Left lung (tissue), 10 donors: Measurements from ENCODE around the gene L3HYPDH. TPM values are rescaled to one million over a fixed set of nuclear protein-coding genes. Genes with fewer than 3 reads are reported as not detected.

Source experiments
- ATAC-seq: fragments of 200-7000 bp; cut with Tn5 transposase; one replicate; pipeline ENCODE4 v1.9.1; 2020; ENCODE audit warnings: moderate library complexity
- DNase-seq, 4 donors: peaks; one replicate each; pipeline ENCODE4 v3.0.0-alpha.2; 2013 to 2020
- H3K27ac ChIP-seq, 2 donors: fragments of 200-600 bp; sonication (generic) in 1 of 2; one replicate each; pipeline versions ENCODE4 v1.5.0 to v1.8.0; 2020 to 2021
- H3K27me3 ChIP-seq, 2 donors: fragments of 200-600 bp; sonication (generic) in 1 of 2; one replicate each; pipeline versions ENCODE4 v1.5.0 to v1.8.0; 2020 to 2021
- H3K36me3 ChIP-seq, 2 donors: fragments of 200-600 bp; sonication (generic) in 1 of 2; one replicate each; pipeline versions ENCODE4 v1.5.0 to v1.8.0; 2020 to 2021
- H3K4me1 ChIP-seq, 2 donors: fragments of 200-600 bp; one replicate each; pipeline ENCODE4 v1.8.0; 2021
- H3K4me3 ChIP-seq, 2 donors: fragments of 200-600 bp; sonication (generic) in 1 of 2; one replicate each; pipeline versions ENCODE4 v1.5.0 to v1.8.0; 2020 to 2021; ENCODE audit warnings: mild to moderate bottlenecking in 1 of 2
- H3K9me3 ChIP-seq, 2 donors: fragments of 200-600 bp; sonication (generic) in 1 of 2; one replicate each; pipeline versions ENCODE4 v1.5.0 to v1.8.0; 2020 to 2021
- CTCF ChIP-seq, 2 donors: fragments of 200-600 bp; sonication (generic) in 1 of 2; IDR thresholded peaks; one replicate each; pipeline versions ENCODE4 v1.5.0 to v1.8.0; 2021; ENCODE audit warnings: antibody characterized with exemption in 2 of 2
- intact Hi-C, 2 donors: fragments of 100-400 bp; cut with DNase I; formaldehyde crosslinking; loops; one replicate each; pipeline versions ENCODE4 v1.11.2 to v1.14.2; 2022
- polyA plus RNA-seq, 6 donors: library from polyadenylated mRNA; unstranded; fragments of 120-200 nt; gene quantifications; one replicate each; pipeline ENCODE4 v1.2.1, GENCODE V29; 2013; ENCODE audit not compliant: insufficient read length in 6 of 6
- total RNA-seq, 2 donors: library from RNA; stranded (reverse); fragmentation: NEBNext Ultra II Directional; extraction: Animal tissue kit (Norgen Biotek cat#: 25700); gene quantifications; one replicate each; pipeline ENCODE4 v1.2.1, GENCODE V29; 2021
- donor health status: DM: no; HTN: yes; CAD: no.
- donor health status: DM: no; HTN: no; CAD: no.

Gene L3HYPDH
- total and polyA plus RNA-seq, 8 donors, result 15.8 to 54.9 (median 45.9) TPM

- H3K27me3 ChIP-seq, result no peaks in the 10 kb centered on the region
- no peak for DNase-seq
- TF ChIP-seq CTCF (IDR thresholded peaks at IDR 0.05), result no peak
- H3K27ac ChIP-seq, result no peak overlapping the region
- ATAC-seq, result no peak
- H3K9me3 ChIP-seq, result no peaks in the 10 kb centered on the region
- H3K4me1 ChIP-seq, result no peaks in the 10 kb centered on the region
- H3K36me3 ChIP-seq, result no peaks in the 10 kb centered on the region
- no peak overlapping the region for H3K4me3 ChIP-seq
- intact Hi-C loops, result no loop called here
Measured at GRCh38 chr14:59520224-59520623, 36.0 kb upstream of the L3HYPDH start.

- H3K36me3 ChIP-seq, result no peaks in the 10 kb centered on the region
- H3K27me3 ChIP-seq, result no peaks in the 10 kb centered on the region
- H3K4me1 ChIP-seq, result no peaks in the 10 kb centered on the region
- H3K9me3 ChIP-seq, result no peaks in the 10 kb centered on the region
- ATAC-seq (no peak), DNase-seq (no peak)
- peak in 1 of 2 donors; percentile 26 for TF ChIP-seq CTCF (IDR thresholded peaks at IDR 0.05)
- no peak overlapping the region for H3K27ac ChIP-seq
- intact Hi-C loops, result no loop called here
- no peak overlapping the region for H3K4me3 ChIP-seq
Measured at GRCh38 chr14:59511916-59512575, 27.8 kb upstream of the L3HYPDH start.

GRCh38 chr14:59510966-59511365 is 26.8 kb upstream of the L3HYPDH start:
- H3K4me1 ChIP-seq, result no peaks in the 10 kb centered on the region
- DNase-seq (no peak), ATAC-seq (no peak)
- intact Hi-C loops, result no loop called here
- no peak overlapping the region for H3K27ac ChIP-seq
- H3K4me3 ChIP-seq, result no peak overlapping the region
- TF ChIP-seq CTCF (IDR thresholded peaks at IDR 0.05), result no peak
- H3K27me3 ChIP-seq, result no peaks in the 10 kb centered on the region
- no peaks in the 10 kb centered on the region for H3K36me3 ChIP-seq
- H3K9me3 ChIP-seq, result no peaks in the 10 kb centered on the region

GRCh38 chr14:59510001-59510400 is 25.8 kb upstream of the L3HYPDH start:
- H3K9me3 ChIP-seq, result no peaks in the 10 kb centered on the region
- H3K4me3 ChIP-seq, result no peak overlapping the region
- no peak for TF ChIP-seq CTCF (IDR thresholded peaks at IDR 0.05)
- H3K27ac ChIP-seq, result no peak overlapping the region
- no peaks in the 10 kb centered on the region for H3K4me1 ChIP-seq
- DNase-seq, result no peak
- intact Hi-C loops, result no loop called here
- ATAC-seq, result no peak
- no peaks in the 10 kb centered on the region for H3K36me3 ChIP-seq
- no peaks in the 10 kb centered on the region for H3K27me3 ChIP-seq

- H3K27ac ChIP-seq, result no peak overlapping the region
- H3K27me3 ChIP-seq, result no peaks in the 10 kb centered on the region
- intact Hi-C loops, result loop anchor here in 1 of 2 donors (10.0 kb wide), 1 partner anchor 66 kb away; the partner anchor contains the start of gene CCDC175
- no peaks in the 10 kb centered on the region for H3K9me3 ChIP-seq
- H3K4me1 ChIP-seq, result no peaks in the 10 kb centered on the region
- DNase-seq (no peak), ATAC-seq (no peak)
- H3K4me3 ChIP-seq, result no peak overlapping the region
- peaks cover 0 to 9% of the 10 kb centered on the region in 2 donors for H3K36me3 ChIP-seq
- TF ChIP-seq CTCF (IDR thresholded peaks at IDR 0.05), result no peak
Measured at GRCh38 chr14:59509101-59509500, 24.9 kb upstream of the L3HYPDH start.
